ENCODE measurements around the gene ARHGEF28. TPM values are rescaled to one million over a fixed set of nuclear protein-coding genes. Genes with fewer than 3 reads are reported as not detected.

ARHGEF28 gene
- total and polyA plus RNA-seq, 8 donors = 14.9 to 36.2 (median 24.6) TPM

DNA sequence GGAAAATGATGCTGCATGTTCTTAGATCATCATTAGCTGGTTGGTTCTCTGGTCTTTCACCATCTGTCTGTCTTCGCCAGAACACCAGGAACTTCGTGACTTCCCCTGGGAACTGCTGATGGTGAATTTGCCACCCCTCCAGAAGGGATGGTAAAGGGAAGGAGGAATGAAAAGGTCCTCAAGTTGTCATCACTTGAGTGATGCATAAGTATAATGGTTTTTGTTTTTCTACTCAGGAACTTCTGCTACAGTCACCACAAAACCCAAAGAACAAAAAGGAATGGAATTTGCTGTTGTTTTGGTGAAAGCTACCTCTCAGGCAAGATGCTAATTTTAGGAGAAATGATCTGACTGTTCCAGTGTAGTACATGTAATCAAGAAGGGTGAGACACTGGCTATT, 328.4 kb downstream of the ARHGEF28 start:
- Histone ChIP-seq H3K4me1 (no peaks in the 10 kb centered on the region), H3K36me3 (no peaks in the 10 kb centered on the region), H3K27ac (no peak overlapping the region), H3K4me3 (no peak overlapping the region), H3K9me3 (no peaks in the 10 kb centered on the region), H3K27me3 (no peaks in the 10 kb centered on the region)
- 83 to 91% methylated on average over 2 of the region's 2 CpGs for WGBS, 2 donors
- intact Hi-C loops (cut with DNase I) = no loop called here
- FAIRE-seq (no peak), DNase-seq (no peak), ATAC-seq (no peak)
- TF ChIP-seq, protein P1, sequence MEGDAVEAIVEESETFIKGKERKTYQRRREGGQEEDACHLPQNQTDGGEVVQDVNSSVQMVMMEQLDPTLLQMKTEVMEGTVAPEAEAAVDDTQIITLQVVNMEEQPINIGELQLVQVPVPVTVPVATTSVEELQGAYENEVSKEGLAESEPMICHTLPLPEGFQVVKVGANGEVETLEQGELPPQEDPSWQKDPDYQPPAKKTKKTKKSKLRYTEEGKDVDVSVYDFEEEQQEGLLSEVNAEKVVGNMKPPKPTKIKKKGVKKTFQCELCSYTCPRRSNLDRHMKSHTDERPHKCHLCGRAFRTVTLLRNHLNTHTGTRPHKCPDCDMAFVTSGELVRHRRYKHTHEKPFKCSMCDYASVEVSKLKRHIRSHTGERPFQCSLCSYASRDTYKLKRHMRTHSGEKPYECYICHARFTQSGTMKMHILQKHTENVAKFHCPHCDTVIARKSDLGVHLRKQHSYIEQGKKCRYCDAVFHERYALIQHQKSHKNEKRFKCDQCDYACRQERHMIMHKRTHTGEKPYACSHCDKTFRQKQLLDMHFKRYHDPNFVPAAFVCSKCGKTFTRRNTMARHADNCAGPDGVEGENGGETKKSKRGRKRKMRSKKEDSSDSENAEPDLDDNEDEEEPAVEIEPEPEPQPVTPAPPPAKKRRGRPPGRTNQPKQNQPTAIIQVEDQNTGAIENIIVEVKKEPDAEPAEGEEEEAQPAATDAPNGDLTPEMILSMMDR (IDR thresholded peaks at IDR 0.05) = no peak

DNA sequence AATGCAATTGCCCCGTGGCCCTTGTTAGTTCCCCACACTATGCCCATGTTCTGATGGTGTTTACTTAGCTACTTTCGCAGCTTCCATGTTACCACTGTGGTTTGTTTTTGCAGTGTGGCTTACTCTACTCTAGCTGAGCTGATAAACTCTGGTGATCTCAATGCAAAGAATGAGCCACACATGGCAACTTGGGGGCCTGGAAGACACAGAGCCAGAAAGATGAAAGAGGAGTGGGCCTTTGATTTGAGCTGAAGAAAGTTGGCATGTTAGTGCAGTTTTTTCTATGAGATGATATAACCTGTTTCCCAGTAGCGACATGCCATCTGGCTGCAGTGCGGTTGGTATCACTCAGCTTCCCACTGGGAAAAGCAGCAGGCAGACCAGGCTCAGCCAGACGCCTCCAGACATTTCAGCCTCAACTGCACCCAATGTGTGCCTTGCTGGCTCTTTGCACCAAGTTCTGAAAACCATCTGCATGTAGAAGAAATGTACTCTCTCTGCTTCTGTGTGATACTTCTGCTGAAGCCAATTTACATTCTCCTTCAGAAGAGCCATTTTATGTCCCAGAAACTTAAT, 329.4 kb downstream of the ARHGEF28 start:
- no peaks in the 10 kb centered on the region for H3K9me3 ChIP-seq
- intact Hi-C loops (cut with DNase I) = no loop called here
- no peak overlapping the region for H3K27ac ChIP-seq
- no peak overlapping the region for H3K4me3 ChIP-seq
- no peaks in the 10 kb centered on the region for H3K36me3 ChIP-seq
- no peaks in the 10 kb centered on the region for H3K4me1 ChIP-seq
- TF ChIP-seq, protein P1 (IDR thresholded peaks at IDR 0.05) = no peak
- FAIRE-seq (no peak), ATAC-seq (no peak), DNase-seq (no peak)
- no peaks in the 10 kb centered on the region for H3K27me3 ChIP-seq
- 71 to 83% methylated on average over 5 of the region's 5 CpGs for WGBS, 2 donors

DNA sequence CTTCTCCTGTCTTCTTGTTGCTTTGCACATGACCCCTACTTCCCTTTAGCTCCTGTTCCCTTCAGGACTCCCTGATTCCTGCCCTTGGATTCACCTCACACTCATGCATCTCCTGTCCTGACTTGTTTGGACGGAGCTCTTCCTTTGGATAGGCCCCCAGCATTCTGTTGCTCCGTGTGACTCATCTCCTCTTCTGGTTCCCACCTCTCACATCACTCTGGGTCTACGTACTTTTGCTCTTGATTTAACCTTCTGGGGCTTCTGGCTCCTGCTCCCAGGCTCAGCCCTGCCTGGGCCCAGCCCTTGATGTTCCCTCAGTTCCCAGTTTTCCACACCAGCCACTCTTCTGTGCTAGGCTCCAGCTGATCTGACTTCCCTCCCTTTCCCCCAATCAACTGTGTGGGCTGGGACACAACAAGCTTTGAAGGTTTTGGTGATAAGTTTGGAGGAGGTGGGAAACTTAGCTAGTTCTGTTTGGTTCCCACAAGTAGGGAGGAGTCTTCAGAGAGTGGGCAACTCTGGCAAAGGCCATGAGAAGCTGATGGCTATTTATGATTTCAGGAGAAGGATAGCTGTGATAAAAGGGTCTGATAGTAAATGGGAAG, 331.5 kb downstream of the ARHGEF28 start:
- intact Hi-C loops (cut with DNase I) = no loop called here
- WGBS, 2 donors = 82 to 92% methylated on average over 3 of the region's 3 CpGs
- Histone ChIP-seq H3K4me3 (no peak overlapping the region), H3K36me3 (no peaks in the 10 kb centered on the region), H3K27ac (no peak overlapping the region), H3K4me1 (no peaks in the 10 kb centered on the region), H3K9me3 (no peaks in the 10 kb centered on the region), H3K27me3 (no peaks in the 10 kb centered on the region)
- DNase-seq (no peak), ATAC-seq (no peak), FAIRE-seq (no peak)
- TF ChIP-seq, protein P1 (IDR thresholded peaks at IDR 0.05) = no peak

GRCh38 chr5:73958037-73958436, 332.0 kb downstream of the ARHGEF28 start:
- 61 to 68% methylated on average over 2 of the region's 2 CpGs for WGBS, 2 donors
- no peak for FAIRE-seq
- Histone ChIP-seq H3K36me3 (no peaks in the 10 kb centered on the region), H3K27ac (no peak overlapping the region), H3K4me3 (no peak overlapping the region), H3K9me3 (no peaks in the 10 kb centered on the region), H3K4me1 (no peaks in the 10 kb centered on the region), H3K27me3 (no peaks in the 10 kb centered on the region)
- ATAC-seq = no peak
- TF ChIP-seq, protein P1 (IDR thresholded peaks at IDR 0.05) = no peak
- no peak for DNase-seq
- intact Hi-C loops (cut with DNase I) = no loop called here

DNA sequence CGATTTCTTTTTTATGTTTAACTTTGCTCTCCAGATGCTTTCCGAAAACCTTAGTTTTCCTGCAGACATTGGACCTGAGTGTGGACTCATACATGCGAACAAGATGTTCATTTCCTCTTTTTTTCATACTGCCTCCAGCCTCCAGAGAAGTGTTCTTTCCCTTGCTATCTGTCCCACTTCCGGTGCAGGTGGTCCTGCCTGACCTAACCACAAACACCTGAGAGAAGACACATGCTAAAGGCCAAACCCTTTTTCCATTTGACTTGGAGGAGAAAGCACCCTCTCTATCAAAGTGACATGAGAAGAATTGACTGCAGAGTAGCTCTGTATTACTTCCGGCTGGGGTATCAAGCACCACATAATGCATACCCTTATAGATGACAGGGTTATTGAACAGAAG, 334.0 kb downstream of the ARHGEF28 start:
- FAIRE-seq = no peak

More for the DNA sequence above, 334.0 kb downstream of the ARHGEF28 start:
- no peak for ATAC-seq
- H3K27me3 ChIP-seq = no peaks in the 10 kb centered on the region
- no peaks in the 10 kb centered on the region for H3K9me3 ChIP-seq
- no peak overlapping the region for H3K4me3 ChIP-seq
- TF ChIP-seq, protein P1 (IDR thresholded peaks at IDR 0.05) = no peak
- no peak overlapping the region for H3K27ac ChIP-seq
- DNase-seq = no peak
- 86% methylated on average over 5 of the region's 5 CpGs for WGBS, 2 donors
- H3K4me1 ChIP-seq = no peaks in the 10 kb centered on the region
- intact Hi-C loops (cut with DNase I) = no loop called here
- no peaks in the 10 kb centered on the region for H3K36me3 ChIP-seq

Measured in pancreas (tissue), 10 donors.